ENCODE data around the gene ANAPC7.

DNA sequence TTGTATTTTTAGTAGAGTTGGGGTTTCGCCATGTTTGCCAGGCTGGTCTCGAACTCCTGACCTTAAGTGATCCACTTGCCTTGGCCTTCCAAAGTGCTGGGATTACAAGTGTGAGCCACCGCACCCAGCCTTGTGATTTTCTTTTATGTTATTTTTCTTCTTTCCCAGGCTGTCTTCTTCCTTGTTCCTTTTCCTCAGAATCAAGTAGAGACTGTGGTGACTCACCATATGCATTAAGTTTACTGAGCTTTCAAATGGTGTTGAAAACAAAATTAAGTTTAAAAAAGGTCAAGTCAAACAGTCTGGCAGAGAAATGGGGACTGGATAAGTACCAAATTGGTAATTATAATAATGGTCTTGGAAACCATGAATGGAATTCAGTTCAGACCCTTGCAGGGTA, 40.9 kb upstream of the ANAPC7 start:
- no peak for TF ChIP-seq TAF1 (IDR thresholded peaks at IDR 0.05; ENCODE audit: borderline replicate concordance, low read depth, low read length)
- TF ChIP-seq, protein P1, sequence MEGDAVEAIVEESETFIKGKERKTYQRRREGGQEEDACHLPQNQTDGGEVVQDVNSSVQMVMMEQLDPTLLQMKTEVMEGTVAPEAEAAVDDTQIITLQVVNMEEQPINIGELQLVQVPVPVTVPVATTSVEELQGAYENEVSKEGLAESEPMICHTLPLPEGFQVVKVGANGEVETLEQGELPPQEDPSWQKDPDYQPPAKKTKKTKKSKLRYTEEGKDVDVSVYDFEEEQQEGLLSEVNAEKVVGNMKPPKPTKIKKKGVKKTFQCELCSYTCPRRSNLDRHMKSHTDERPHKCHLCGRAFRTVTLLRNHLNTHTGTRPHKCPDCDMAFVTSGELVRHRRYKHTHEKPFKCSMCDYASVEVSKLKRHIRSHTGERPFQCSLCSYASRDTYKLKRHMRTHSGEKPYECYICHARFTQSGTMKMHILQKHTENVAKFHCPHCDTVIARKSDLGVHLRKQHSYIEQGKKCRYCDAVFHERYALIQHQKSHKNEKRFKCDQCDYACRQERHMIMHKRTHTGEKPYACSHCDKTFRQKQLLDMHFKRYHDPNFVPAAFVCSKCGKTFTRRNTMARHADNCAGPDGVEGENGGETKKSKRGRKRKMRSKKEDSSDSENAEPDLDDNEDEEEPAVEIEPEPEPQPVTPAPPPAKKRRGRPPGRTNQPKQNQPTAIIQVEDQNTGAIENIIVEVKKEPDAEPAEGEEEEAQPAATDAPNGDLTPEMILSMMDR (IDR thresholded peaks at IDR 0.05): no peak
- no peak for TF ChIP-seq RCOR1 (IDR thresholded peaks at IDR 0.05; ENCODE audit: low read length)
- TF ChIP-seq TEAD4 (IDR thresholded peaks at IDR 0.05; ENCODE audit: borderline replicate concordance, insufficient read depth): no peak
- TF ChIP-seq EP300 (IDR thresholded peaks at IDR 0.05; ENCODE audit: borderline replicate concordance in 1 of 2, low read depth in 1 of 2, low read length in 1 of 2): no peak
- no peak for TF ChIP-seq RAD21 (IDR thresholded peaks at IDR 0.05; ENCODE audit: low read length)
- no peak for TF ChIP-seq YY1 (IDR thresholded peaks at IDR 0.05; ENCODE audit: low read depth)
- TF ChIP-seq, protein P2, sequence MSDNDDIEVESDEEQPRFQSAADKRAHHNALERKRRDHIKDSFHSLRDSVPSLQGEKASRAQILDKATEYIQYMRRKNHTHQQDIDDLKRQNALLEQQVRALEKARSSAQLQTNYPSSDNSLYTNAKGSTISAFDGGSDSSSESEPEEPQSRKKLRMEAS (IDR thresholded peaks at IDR 0.05; ENCODE audit: low read depth): no peak
- no peak for TF ChIP-seq RXRA (IDR thresholded peaks at IDR 0.05; ENCODE audit: borderline replicate concordance, low read depth)
- TF ChIP-seq MXI1 (IDR thresholded peaks at IDR 0.05; ENCODE audit: low read depth, low read length): no peak
- TF ChIP-seq, protein P3, sequence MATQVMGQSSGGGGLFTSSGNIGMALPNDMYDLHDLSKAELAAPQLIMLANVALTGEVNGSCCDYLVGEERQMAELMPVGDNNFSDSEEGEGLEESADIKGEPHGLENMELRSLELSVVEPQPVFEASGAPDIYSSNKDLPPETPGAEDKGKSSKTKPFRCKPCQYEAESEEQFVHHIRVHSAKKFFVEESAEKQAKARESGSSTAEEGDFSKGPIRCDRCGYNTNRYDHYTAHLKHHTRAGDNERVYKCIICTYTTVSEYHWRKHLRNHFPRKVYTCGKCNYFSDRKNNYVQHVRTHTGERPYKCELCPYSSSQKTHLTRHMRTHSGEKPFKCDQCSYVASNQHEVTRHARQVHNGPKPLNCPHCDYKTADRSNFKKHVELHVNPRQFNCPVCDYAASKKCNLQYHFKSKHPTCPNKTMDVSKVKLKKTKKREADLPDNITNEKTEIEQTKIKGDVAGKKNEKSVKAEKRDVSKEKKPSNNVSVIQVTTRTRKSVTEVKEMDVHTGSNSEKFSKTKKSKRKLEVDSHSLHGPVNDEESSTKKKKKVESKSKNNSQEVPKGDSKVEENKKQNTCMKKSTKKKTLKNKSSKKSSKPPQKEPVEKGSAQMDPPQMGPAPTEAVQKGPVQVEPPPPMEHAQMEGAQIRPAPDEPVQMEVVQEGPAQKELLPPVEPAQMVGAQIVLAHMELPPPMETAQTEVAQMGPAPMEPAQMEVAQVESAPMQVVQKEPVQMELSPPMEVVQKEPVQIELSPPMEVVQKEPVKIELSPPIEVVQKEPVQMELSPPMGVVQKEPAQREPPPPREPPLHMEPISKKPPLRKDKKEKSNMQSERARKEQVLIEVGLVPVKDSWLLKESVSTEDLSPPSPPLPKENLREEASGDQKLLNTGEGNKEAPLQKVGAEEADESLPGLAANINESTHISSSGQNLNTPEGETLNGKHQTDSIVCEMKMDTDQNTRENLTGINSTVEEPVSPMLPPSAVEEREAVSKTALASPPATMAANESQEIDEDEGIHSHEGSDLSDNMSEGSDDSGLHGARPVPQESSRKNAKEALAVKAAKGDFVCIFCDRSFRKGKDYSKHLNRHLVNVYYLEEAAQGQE (IDR thresholded peaks at IDR 0.05; ENCODE audit: low read depth, low read length): no peak
- no peak for TF ChIP-seq EZH2phosphoT487 (IDR thresholded peaks at IDR 0.05; ENCODE audit: borderline replicate concordance, low read depth)
- no peak for TF ChIP-seq FOSL2 (IDR thresholded peaks at IDR 0.05; ENCODE audit: borderline replicate concordance, low read depth)
- no peak for TF ChIP-seq TCF12 (IDR thresholded peaks at IDR 0.05)

Measured in SK-N-SH (cell line).